Stimulated activated CD4-positive, alpha-beta T cell treated with anti-CD3 and anti-CD28 coated beads, TNF-alpha, amount 100 ng/mL, for 4 hours (primary cell): ENCODE measurements around the gene CYP21A2.
"Not testable (repeated sequence)": the region's sequence is repeated elsewhere in the genome, so short reads cannot be mapped to it uniquely, and the experiment has no call there.

ENCODE experiments used
- DNase-seq, 3 experiments: peaks; one replicate each; pipeline ENCODE4 v3.0.0-alpha.2; 2020; ENCODE audit warnings: low read depth in 3 of 3

The CYP21A2 gene

DNA sequence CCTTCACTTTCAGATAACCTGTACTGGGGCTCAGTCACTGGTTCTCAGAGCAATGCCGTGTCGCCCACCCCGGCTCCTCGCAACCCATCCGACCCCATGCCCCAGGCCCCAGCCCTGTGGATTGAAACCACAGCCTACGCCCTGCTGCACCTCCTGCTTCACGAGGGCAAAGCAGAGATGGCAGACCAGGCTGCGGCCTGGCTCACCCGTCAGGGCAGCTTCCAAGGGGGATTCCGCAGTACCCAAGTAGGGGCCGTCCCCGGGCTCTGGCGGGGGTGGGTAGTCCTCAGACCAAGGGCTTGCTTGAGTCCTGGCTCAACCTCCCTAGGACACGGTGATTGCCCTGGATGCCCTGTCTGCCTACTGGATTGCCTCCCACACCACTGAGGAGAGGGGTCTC, 8.7 kb upstream of the CYP21A2 start:
- not testable (repeated sequence) for DNase-seq

GRCh38 chr6:32035283-32036013, 2.8 kb upstream of the CYP21A2 start:
- not testable (repeated sequence) for DNase-seq

- DNase-seq = not testable (repeated sequence)
These were observed 1.1 kb upstream of the CYP21A2 start for GRCh38 chr6:32037136-32037535.

- not testable (repeated sequence) for DNase-seq
These were observed 663 bp downstream of the CYP21A2 start for GRCh38 chr6:32038878-32039277.

- DNase-seq = not testable (repeated sequence)
These were observed 1.4 kb downstream of the CYP21A2 start for GRCh38 chr6:32039321-32040274.

GRCh38 chr6:32040299-32041049, 2.3 kb downstream of the CYP21A2 start:
- not testable (repeated sequence) for DNase-seq

DNA sequence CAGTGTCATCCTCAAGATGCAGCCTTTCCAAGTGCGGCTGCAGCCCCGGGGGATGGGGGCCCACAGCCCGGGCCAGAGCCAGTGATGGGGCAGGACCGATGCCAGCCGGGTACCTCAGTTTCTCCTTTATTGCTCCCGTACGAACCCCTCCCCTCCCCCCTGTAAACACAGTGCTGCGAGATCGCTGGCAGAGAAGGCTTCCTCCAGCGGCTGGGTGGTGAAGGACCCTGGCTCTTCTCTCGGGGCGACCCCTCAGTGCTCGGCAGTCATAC, 2.8 kb downstream of the CYP21A2 start:
- not testable (repeated sequence) for DNase-seq

GRCh38 chr6:32041385-32041784, 3.2 kb downstream of the CYP21A2 start:
- DNase-seq = not testable (repeated sequence)

DNA sequence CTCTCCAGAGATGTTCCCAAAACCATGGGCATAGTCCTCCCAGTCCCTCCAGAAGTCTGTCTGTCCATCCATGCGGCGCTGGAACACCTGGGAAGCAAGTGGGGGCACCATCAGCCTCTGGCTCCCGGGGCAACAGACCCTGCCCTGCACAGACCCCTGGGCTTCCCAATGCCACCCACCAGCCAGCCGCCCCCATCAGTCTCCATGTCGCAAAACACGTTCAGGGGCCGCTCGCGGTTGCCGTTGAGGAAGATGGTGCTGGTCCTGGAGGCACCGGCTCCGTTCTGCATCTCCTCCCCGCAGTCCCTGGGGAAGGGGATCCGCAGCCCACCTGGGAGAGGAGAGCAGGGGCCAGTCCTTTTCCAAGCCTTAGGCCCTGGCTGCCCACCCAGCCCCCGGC, 4.1 kb downstream of the CYP21A2 start:
- not testable (repeated sequence) for DNase-seq

- not testable (repeated sequence) for DNase-seq
These were observed 5.6 kb downstream of the CYP21A2 start for GRCh38 chr6:32043589-32044380.

DNA sequence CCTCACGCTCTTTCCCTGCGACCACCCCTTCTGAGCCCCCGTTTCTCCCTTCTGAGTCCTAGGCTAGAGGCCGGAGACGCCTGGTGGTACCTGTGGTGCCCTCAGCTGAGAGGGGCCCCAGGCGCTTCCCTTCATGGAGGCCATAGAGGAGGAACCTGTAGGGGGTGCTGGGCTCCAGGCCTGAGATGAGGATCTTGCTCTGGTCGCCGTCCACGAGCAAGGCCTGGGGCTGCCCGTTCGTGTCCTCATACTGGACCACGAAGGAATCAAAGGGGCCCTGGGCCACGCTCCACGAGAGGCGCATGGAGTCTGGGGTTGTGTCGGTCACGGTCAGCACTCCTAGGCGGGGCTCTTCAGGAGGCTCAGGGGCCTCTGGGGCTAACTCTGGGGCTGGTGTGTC, 6.7 kb downstream of the CYP21A2 start:
- DNase-seq = not testable (repeated sequence)

DNA sequence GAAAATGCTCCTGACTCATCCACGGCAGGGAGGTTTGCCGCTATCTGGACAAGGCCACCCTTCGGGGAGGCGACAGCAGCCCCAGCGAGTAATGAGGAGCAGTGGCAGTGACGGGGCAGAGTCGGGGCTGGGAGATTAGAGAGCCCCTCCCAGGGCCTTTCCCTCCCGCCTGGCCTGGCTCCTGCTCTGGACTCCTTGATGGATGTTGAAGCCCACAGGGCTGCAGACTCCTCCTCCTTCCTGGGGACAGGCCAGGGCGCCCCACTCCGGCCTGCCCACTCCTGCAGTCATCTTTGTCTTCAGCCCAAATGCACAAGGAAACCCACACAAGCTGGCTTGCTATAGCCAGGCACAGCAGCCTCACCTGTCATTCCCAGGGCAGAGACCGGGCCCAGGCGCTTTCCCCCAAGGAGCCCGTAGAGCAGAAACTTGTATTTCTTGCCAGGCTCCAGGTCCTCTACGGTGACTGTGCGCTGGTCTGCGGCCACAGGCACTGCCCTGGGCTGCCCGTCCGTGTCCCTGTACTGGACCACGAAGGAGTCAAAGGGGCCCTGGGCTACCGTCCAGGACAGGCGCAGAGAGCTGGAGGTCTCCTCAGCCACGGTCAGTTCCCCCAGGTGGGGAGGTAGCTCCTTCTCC, 7.7 kb downstream of the CYP21A2 start:
- DNase-seq = no peak

GRCh38 chr6:32046450-32047083, 8.4 kb downstream of the CYP21A2 start:
- DNase-seq = no peak

DNA sequence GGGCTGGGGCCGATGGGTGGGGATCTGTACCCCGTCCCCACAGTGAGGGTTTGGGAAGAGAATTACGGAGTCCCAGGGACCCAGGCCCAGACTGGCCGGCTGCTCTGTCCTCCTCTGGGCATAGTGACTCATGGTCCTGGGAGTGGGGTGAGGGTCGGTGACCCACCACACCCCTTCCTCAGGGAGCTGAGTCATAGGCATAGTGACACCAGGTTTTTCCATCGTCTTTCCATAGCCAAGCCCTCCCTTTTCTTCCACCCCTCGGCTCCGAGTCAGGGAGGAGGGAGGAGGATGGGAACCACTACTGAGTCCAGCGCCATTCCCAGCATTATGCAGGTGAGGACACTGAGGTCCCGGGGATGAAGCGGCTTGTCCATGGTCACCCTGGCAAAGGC, 8.9 kb downstream of the CYP21A2 start:
- no peak for DNase-seq

GRCh38 chr6:32047539-32047854, 9.3 kb downstream of the CYP21A2 start:
- no peak for DNase-seq

GRCh38 chr6:32047855-32048766, 9.9 kb downstream of the CYP21A2 start:
- DNase-seq = peak; percentile 24 to 56 (median 39)

- DNase-seq = not testable (repeated sequence)
These were observed 10.9 kb downstream of the CYP21A2 start for GRCh38 chr6:32049149-32049548.

DNA sequence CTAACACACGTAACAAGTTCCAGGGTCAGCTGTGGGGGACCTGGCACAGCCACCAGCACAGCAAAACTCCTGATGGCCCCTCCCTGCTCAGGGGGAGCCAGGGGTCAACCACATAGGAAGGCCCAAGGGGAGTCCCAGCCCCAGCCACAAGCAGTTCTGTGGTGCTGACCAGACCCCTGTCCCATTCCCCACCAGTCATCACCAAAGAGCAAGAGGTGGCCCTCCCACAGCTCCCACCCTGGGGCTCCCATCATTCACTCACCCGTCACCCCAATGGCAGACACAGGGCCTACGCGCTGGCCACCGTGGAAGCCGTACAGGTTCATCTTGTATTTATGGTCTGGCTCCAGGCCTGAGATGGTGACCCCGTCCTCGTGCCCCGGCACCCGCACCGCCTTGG, 11.5 kb downstream of the CYP21A2 start:
- DNase-seq = not testable (repeated sequence)

GRCh38 chr6:32050562-32050961, 12.3 kb downstream of the CYP21A2 start:
- no peak for DNase-seq
